NCI-H1694 treated with DMSO at 0.1 percent for 48 hours (cell line): Measurements from ENCODE around the gene HAPLN1.
A peak's percentile ranks its signal among the peaks of the same experiment; 100 is the strongest.

Source experiments
- DNase-seq: peaks from one replicate; lab custom pipeline; 2025; lab: John Stamatoyannopoulos, UW

Gene HAPLN1

DNA sequence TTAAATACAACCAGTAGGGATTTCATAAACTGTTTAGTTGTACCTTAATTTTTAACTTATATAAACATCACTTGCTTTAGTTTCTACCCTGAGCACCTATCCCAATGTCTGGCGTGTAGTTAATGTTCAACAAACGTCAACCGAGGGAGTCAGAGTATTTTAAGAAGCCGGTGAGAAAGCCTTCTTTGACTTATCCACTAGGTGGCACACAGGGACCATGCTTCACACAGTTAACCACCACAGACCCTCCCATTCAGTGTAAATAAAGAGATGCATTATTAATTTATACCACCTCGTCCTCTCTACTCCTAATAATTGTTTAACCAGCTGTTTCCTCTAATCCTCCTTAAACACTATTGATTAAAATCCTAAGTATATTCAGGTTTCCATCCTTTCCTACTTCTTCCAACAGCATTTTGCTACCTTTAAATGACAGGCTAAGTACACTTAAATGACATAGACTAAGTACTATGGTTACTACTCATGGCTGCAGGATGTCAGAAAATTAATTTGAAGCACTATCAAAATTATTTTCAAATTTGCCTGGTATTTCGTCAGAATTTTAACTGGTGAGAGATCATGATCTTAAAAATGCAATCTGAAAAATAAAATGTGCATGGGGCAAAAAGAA is 2.3 kb downstream of the HAPLN1 start:
- DNase-seq = peak; percentile 57

DNA sequence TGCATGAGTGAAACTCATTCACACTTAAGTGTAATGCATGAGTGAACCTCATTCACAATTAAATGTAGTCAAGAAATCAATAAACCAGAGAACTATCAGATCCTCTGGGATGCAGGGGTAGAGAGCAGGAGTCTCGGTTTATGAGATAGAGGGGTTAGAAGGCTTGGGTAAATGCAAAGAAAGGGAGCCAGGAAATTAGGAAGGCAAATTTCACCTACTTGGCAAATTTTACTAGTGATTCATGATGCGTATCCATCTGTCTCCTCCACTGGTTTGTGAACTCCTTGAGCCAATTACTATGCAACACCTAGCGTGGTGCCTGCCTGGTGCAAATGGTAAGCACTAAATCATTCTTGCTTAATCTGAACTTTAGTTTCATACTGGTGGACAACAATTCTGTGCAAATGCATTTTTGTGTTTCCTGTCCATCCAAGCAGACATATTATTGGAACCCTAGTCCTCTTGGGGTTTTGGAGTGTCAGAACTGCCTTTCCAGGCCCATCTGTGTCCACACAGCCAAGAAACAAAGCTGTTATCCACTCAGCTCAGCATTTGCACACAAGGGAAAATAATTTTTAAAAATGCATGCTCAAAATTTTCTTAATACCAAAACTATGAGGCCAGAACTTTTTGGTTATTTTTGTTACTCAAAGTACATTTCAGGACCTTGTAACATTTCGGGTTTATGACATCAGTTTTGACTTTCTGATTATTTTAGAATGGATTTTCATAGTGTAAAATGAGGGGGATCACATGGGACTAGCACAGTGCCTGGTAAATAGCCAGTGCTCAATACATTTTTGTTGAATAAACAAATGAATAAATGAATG is 5.2 kb downstream of the HAPLN1 start:
- no peak for DNase-seq

DNA sequence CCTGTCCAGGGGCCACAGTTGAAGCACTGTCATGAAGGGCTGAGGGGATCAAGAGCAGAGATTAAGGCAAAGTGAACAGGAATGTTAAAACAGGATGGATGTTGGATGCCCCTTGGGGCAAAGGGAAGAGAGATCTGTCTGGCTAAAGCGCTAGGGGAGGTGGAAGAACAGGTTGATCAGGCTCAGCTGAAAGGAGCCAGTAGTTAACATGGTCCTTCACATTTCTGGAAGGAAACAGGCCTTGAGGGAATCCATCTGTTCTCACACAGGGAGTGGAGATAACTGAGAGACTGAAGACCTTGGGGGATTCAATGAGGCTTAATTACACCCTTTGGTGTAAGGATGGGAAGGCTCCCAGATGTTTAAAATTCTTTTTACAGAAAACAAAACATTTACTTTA is 5.8 kb downstream of the HAPLN1 start:
- no peak for DNase-seq

DNA sequence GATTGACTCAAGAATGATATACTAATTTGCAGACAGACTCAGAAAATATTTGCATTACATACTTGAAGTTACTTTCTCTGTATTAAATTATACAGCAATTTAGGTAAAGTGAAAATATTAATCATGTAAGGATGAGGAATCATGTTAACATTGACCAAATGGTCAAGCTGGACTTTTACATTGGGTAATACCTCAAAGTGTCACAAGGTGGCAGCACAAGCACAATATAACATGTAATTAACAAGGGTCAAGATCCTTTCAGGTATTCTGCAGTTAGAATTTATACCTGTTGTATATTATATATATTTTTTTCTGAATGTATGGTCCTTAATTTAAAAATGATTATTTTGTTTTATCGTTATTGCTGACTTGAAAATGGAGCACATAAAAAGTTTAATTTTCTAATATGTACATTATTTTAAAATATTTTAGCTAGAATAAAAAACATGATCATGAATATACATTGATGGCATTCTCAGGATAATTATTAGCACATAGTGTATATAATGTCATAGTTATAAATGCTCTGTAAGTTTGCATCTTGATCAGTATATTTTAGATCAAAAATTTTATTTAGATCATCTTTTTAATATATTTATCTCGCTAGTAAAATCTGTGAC is 8.6 kb downstream of the HAPLN1 start:
- no peak for DNase-seq

DNA sequence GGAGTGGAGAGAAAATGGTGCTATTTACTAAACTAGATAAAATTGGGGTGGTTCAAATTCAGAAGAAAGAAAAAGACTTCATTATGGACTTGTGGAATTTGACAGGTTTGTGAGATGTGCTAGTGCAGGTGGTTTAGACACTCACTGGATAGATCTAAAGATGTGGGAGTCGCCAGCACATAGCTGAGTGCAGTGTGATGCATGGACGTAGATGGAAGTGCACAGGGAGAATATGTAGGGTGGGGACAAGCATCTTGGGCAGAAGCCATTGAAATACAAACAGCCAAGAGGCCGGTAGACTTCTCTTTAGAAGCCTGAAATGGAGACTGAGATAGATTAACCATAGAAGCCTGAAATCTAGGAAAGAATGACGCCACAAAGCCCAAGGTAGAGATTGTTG is 10.7 kb downstream of the HAPLN1 start:
- DNase-seq = no peak

DNA sequence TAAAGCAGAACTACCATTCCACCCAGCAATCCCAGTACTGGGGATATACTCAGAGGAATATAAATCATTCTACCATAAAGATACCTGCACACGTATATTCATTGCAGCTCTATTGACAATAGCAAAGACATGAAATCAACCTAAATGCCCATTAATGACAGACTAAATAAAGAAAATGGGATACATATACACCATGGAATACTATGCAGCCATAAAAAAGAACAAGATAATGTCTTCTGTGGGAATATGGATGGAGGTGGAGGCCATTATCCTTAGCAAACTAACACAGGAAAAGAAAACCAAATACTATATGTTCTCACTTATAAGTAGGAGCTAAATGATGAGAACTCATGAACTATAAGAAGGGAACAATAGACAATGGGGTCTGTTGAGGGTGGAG is 12.5 kb downstream of the HAPLN1 start:
- no peak for DNase-seq

DNA sequence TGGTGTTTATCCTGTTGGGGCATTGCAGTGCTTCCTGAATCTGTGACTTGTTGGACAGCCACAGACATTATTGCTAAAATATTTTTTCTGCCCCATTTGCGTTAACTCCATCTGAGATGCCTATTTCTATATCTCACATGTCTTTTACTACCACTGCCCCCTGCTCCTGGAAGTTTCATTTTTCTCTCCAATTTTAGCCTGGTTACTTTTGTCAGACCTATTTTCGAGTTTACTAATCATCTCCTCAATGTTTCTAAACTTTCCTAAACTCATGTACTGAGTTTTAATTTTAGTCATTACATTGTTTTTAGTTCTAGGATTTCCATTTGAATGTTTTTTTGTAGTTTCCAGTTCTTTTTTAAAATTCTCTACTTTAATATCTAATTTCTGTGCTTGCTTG is 17.6 kb downstream of the HAPLN1 start:
- DNase-seq = no peak

DNA sequence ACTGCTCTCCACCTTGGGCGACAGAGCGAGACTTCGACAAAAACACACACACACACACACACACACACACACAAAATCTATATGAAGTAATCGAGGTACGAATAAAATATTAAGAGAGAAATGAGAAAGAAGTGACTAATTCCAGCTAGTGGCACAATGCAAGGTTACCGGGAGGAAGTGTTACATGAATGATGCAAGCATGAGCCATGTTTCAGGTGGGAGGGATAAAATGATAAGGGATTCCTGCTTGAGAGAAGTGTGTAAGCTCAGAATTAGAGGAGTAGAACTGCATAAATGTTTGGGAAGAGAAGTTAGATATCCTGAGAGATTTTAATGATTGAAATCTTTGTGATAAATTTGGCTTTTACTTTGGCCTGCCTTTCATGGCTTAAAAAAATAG is 18.8 kb downstream of the HAPLN1 start:
- no peak for DNase-seq

DNA sequence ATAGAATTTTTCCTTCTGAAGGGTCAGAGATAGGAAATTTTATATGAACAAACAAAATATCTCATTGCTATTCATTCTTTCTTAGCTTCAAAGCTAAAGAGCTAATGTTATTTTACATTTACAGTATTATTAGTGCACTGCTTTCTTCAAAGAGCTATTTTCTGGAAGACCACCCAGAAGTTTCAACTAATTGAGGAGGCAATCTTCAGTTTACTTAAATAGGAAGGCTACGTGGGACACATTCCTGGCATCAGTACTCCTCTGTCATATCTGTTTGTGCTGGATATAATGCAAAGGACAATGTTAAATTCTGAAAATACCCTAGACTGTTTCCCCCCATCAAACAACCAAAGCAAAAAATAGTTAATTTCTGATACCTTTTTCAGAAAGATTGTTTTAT is 30.8 kb downstream of the HAPLN1 start:
- no peak for DNase-seq

DNA sequence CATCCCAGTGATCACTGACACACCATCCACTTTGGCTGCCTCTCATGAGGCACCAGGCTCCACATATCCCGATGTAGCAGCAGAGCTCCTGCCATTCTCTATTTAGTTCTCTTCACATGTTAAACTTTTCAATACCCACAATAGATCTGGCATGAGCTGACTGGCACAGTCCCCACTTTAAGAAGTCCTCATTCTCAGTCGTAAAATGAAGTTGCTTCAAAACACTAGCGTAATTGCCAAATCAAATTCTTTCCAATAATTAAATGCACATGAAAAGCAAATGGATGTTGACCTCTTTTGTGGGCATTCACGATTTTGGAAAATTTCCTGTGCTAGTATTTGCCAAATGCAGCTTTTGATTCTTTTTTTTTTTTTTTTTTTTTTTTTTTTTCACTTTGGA is 32.4 kb downstream of the HAPLN1 start:
- no peak for DNase-seq

DNA sequence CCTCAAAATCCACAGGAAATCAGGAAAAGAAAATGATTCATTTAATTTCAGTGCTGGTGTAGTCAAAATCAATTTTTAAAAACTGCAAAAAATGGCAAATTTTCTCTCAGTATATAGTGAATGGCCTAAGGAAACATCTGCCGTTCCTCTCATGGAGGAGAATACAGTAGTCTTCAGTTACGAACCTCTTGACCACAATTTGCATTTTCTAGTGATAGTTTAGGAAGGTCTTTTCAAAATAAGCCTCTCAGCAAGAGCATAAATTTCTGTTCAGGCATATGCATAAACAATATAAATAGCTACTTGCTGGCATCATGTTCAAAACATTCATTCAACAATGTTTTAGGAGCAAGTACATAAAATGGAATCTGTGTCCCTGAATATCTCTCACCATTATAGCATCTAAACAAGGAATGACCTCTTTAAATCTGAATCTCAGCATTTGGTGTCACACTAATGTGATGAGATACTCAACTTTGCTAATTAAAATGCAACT is 33.5 kb downstream of the HAPLN1 start:
- DNase-seq = no peak

DNA sequence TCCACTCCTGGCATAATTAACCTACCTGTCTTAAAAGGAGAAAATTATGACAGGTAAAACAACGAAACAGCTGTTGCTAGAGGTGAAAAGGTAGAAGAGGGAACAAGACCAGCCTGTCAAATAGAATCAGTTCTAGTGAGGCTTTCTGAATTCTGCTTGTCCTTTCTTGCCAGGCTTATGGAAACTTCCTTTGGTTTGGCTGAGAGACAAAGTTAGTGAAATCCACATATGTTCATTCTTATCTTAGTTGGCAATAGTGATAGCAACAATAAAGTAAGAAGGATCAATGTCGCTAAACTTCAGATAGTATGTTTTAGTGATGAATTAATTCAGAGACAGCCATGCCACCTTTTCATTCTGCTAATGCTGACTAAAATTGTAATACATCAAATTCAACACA is 34.4 kb downstream of the HAPLN1 start:
- no peak for DNase-seq

DNA sequence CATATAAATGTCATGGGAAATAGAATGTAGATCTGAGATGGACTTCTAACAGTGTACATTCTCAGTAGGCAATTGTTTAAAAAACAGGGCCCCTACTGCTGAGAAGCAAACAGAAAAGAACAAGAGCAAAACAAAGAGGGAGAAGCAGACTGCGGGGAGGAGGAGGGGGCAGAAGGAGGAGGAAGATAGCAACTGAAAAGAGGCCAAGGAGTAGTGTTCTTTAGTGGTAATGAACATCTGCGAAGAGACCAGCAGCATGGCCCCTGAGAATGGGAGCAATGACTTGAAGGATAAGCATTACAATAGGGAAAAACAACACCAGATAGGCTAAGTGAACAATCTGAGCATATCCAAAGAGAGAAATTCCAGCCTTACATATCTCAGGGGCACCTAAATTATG is 36.8 kb downstream of the HAPLN1 start:
- DNase-seq = no peak

DNA sequence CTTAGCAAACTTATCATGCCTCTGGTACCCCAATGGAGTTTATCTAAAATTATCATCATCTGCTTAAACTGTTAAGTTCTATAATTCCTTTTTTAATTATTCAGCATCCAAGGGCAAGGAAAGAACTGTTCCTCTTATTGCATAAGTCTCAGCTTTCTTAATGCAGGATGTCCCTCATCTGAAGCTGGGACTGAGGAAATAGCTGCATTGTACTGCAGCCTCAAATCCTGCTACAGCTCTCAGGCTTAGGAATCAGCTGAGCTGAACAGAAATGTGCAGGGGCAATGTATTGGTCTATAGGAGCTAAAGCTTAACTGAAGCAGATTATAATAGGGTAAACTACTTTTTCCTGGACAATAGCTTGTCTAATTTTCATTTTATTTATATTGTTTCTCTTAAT is 48.0 kb downstream of the HAPLN1 start:
- DNase-seq = no peak

DNA sequence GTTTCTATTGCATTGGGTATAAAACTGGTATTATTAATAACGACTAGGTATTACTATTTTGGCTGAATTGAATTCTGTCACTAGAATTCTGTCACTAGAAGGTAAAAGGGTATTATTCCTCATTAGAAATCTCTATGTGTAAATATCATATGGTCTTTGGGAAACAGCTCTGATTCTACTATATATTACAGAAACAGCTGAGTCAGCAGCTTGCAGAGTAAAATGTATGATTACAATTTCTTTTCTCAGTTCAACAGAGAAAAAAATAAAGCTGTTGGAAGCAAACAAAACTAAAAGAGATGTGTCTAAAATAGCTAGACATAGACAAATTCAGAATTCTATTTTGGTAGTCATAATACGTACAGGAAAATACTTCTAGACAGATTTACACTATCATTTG is 48.5 kb downstream of the HAPLN1 start:
- DNase-seq = no peak

DNA sequence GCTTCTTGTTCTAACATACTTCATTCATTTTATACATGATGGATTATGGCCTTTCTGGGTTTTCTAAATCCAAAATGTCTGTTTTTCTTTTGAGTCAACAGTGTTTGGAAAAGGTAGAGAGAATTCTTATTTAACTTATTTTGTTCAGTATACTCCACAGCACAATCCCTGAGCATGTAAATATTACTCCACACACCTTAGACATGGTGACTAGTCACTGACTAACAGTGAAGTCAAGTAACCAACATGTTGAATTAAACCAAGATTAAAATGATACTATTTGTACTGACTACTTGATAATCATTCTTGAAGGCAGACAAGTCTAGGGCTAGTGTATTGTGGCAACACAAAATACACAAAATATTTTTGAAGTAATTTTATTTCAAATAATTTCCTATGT is 55.0 kb downstream of the HAPLN1 start:
- DNase-seq = no peak

DNA sequence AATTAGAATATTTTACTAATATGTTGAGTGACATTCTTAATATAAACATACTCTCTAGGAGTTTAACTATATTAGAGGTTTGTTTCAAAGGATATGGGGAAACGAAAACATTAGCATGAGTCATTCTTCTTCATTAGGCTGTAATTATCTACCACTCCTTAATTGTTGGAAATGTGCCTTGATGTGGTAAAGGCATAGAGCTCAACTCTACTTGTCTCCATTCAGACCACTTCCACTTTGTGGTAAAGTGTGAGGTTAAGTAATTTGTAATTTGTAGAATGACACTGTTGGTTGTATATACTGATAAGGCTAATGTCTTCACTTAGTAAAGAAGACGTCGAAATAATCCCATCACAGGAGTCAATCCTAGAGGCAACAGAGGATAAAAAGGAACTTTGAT is 58.1 kb downstream of the HAPLN1 start:
- DNase-seq = no peak

DNA sequence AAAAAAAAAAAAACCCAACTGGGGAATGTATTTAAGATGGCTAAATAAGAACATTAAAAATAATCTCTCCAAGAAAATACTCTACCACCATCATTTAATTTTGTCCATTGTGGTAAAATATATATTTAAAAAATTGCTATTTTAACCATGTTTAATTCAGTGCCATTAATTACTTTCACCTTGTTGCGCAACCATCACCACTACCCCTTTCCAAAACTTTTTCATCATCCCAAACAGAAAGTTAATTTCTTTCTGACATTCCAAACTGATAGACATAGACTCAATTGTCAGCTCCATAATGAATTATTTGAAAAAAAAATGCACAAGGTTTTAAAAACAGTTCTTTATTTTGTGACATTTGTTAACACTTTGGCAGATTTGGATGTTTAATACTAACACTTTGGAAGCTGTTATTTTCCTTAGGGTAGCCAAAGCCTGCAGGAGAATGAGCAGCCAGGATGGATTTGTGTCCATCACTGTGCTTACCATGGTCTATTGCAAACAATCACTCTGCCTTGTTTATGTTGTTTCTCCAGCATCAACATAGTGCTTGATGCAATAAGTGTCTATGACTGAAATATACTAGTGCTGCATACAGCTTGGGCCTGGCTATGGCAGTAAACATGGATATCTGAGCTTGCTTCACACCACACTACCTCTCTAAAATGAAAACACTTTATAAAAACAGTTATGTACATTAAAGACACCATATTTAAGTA is 62.7 kb downstream of the HAPLN1 start:
- DNase-seq = no peak

DNA sequence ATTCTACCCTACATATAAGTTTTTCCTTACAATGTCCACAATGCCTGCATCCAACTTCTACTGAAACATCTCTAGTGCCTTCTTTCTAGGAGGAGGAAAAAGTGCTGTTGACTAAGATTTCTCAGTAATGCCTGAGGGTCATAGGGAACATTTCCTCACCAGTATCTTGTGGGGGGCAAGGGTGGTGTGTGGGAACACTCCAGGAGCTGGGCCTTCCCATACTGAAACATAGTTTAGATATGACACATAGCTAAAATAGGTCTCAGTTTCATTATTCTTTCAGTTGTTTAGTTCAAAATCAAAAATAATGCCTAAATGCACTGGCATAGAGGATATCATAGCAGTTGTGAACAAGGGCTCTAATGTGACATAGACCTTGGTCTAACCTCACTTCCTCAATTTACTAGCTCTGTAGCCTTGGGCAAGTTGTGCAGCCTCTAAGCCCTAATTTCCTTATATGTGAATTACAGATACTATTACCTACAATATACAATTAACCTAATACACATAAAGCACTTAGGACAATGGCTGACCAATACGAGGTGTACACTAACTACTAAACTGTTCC is 66.1 kb downstream of the HAPLN1 start:
- DNase-seq = no peak

DNA sequence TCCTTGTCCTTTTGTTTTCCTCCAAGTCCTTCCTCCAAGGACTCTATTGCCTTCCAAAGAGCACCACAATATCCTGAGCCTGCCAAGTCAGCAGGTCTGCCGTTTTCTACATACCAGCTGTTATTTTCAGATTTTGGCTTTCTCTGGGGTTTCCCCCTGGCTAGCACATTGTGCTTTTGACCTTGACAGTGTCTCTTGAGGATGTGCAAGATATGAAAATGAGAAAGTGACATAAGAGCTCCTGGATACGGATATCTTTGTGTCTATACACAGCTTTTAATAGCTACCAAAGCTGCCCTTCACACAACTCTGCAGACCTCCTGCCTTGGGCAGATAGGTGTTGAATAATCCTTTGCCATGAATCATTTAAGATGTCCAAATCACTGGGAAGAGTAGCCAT is 67.0 kb downstream of the HAPLN1 start:
- DNase-seq = no peak

DNA sequence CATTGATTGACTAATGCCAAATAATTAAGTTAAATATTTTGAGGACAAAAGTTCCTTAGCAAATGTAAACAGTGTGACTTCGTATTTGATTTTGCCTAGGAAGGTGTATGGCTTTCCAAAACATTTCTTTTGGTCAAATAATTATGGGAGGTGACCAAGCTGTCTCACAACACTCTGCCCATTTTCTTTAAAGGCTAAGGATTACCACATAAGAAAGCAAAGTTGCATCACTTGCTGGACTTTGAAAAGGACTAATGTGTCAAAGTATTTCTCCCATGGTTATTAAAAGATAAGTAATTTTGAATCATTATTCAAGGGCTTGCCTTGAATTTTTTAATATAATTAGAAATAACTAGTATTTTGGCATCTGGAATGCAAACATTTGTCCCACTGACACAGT is 74.7 kb downstream of the HAPLN1 start:
- no peak for DNase-seq

DNA sequence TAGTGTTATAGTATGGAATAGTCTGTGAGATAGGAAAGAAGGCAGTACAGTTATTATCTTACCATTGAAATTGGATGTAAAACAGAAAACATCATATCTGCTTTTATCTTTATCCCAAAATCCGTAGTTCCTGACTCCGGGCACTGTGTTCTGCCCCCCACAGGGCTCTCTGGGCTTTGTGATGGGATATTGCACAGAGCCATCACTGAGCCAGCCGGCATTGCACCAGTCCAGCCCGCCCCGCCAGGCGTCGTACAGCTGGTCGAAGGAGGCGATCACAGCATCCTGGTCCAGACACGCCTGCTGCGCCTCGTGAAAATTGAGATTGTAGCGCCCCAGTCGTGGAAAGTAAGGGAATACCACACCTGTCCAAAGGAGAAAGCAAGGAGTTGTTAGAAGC is 76.4 kb downstream of the HAPLN1 start:
- DNase-seq = no peak
